SK-N-SH (cell line): ENCODE data around the gene SLC7A6. TPM values are rescaled to one million over a fixed set of nuclear protein-coding genes. Genes with fewer than 3 reads are reported as not detected.

Experiments
- CTCF ChIA-PET: fragments of 300-600, 350-600 bp; formaldehyde crosslinking; extraction: SDS; loops from one replicate; lab custom pipeline; 2021; lab: Yijun Ruan, JAX
- POLR2A ChIA-PET: fragments of 350-600 bp; sonication (Branson Sonifier 250); formaldehyde crosslinking; extraction: SDS; loops from one replicate; lab custom pipeline; 2020; ENCODE audit warnings: antibody characterized with exemption, inconsistent platforms; lab: Yijun Ruan, JAX
- DNase-seq: peaks from one replicate; pipeline ENCODE4 v3.0.0; 2012
- H2AFZ ChIP-seq: fragments of 200-600 bp; sonication (generic); 2 replicates; pipeline ENCODE4 v1.8.1; 2016; ENCODE audit warnings: antibody characterized with exemption, mild to moderate bottlenecking, low read depth
- H3F3A ChIP-seq: fragments of 200-600 bp; sonication (generic); replicated peaks from 2 replicates; pipeline ENCODE3; 2016; ENCODE audit warnings: antibody characterized with exemption, mild to moderate bottlenecking; ENCODE audit not compliant: insufficient read depth
- H3K27ac ChIP-seq, 2 experiments: fragments of 200-500 bp in 1 of 2; fragments of 200-600 bp in 1 of 2; sonication (Bioruptor generic) in 1 of 2; sonication (generic), shearing (Covaris generic) in 1 of 2; 2 replicates each; pipeline versions ENCODE4 v1.5.1 to v1.6.1; 2014 to 2016; ENCODE audit warnings: low read depth in 2 of 2, inconsistent platforms in 1 of 2, low read length in 1 of 2, mild to moderate bottlenecking in 1 of 2, mixed read lengths in 1 of 2
- H3K27me3 ChIP-seq: fragments of 200-600 bp; sonication (generic), shearing (Covaris generic); 2 replicates; pipeline ENCODE4 v1.6.1; 2016; ENCODE audit warnings: mixed run types; ENCODE audit not compliant: insufficient read depth
- H3K36me3 ChIP-seq, 2 experiments: fragments of 200-500 bp in 1 of 2; fragments of 200-600 bp in 1 of 2; sonication (Bioruptor generic) in 1 of 2; sonication (generic) in 1 of 2; replicated peaks in 1 of 2; 2 replicates each; pipeline versions ENCODE3 to v1.5.1; 2014 to 2016; ENCODE audit warnings: low read length in 1 of 2, mild to moderate bottlenecking in 1 of 2; ENCODE audit not compliant: insufficient read depth in 2 of 2, control insufficient read depth in 1 of 2
- H3K4me1 ChIP-seq, 2 experiments: fragments of 200-500 bp in 1 of 2; fragments of 200-600 bp in 1 of 2; sonication (Bioruptor generic) in 1 of 2; sonication (generic), shearing (Covaris generic) in 1 of 2; 2 replicates each; pipeline versions ENCODE4 v1.5.1 to v1.6.1; 2014 to 2016; ENCODE audit warnings: low read depth in 1 of 2, low read length in 1 of 2, mixed run types in 1 of 2; ENCODE audit not compliant: insufficient read depth in 2 of 2, control insufficient read depth in 1 of 2
- H3K4me2 ChIP-seq: fragments of 200-600 bp; sonication (generic), shearing (Covaris generic); 2 replicates; pipeline ENCODE4 v1.6.1; 2017; ENCODE audit warnings: mixed run types
- H3K4me3 ChIP-seq, 2 experiments: fragments of 200-500 bp in 1 of 2; fragments of 200-600 bp in 1 of 2; sonication (Bioruptor generic) in 1 of 2; sonication (generic), shearing (Covaris generic) in 1 of 2; 2 replicates each; pipeline versions ENCODE4 v1.5.1 to v1.8.1; 2014 to 2016; ENCODE audit warnings: low read depth in 2 of 2, inconsistent platforms in 1 of 2, low read length in 1 of 2, mild to moderate bottlenecking in 1 of 2, mixed read lengths in 1 of 2, moderate library complexity in 1 of 2
- H3K79me2 ChIP-seq: fragments of 200-600 bp; sonication (generic); 2 replicates; pipeline ENCODE4 v1.8.1; 2017; ENCODE audit warnings: mild to moderate bottlenecking; ENCODE audit not compliant: insufficient read depth
- H3K9ac ChIP-seq: fragments of 200-600 bp; sonication (generic); 2 replicates; pipeline ENCODE4 v1.6.1; 2017; ENCODE audit warnings: mixed run types
- H3K9me2 ChIP-seq: fragments of 200-600 bp; sonication (generic); 2 replicates; pipeline ENCODE4 v1.6.1; 2017; ENCODE audit warnings: mixed run types
- H3K9me3 ChIP-seq: fragments of 200-600 bp; sonication (generic); 2 replicates; pipeline ENCODE4 v1.6.1; 2017; ENCODE audit warnings: mixed run types, mild to moderate bottlenecking, moderate library complexity
- H4K20me1 ChIP-seq: fragments of 200-600 bp; sonication (generic); 2 replicates; pipeline ENCODE4 v1.6.1; 2017; ENCODE audit warnings: mild to moderate bottlenecking, mixed run types; ENCODE audit not compliant: insufficient read depth
- EZH2phosphoT487 ChIP-seq: fragments of 200-600 bp; sonication (generic); IDR thresholded peaks from 2 replicates; pipeline ENCODE4 v1.6.1; 2017; ENCODE audit warnings: low read depth, mixed run types, mild to moderate bottlenecking, antibody characterized with exemption, moderate library complexity, borderline replicate concordance
- FOSL2 ChIP-seq: IDR thresholded peaks from 2 replicates; pipeline ENCODE4 v1.4.0; 2012; ENCODE audit warnings: low read depth, mild to moderate bottlenecking, moderate library complexity, borderline replicate concordance
- FOXJ3 ChIP-seq: sonication (generic); formaldehyde crosslinking; IDR thresholded peaks from 2 replicates; pipeline ENCODE4 v1.5.1; 2020; ENCODE audit warnings: mild to moderate bottlenecking, missing genetic modification reagents
- FOXM1 ChIP-seq: IDR thresholded peaks from 2 replicates; pipeline ENCODE4 v1.4.0; 2012; ENCODE audit warnings: low read depth, mild to moderate bottlenecking
- GABPA ChIP-seq: IDR thresholded peaks from 2 replicates; pipeline ENCODE4 v1.4.0; 2012; ENCODE audit warnings: low read depth, mild to moderate bottlenecking
- GATA2 ChIP-seq: sonication (generic); formaldehyde crosslinking; IDR thresholded peaks from 2 replicates; pipeline ENCODE4 v1.5.0; 2020; ENCODE audit warnings: mild to moderate bottlenecking, missing genetic modification reagents
- MXI1 ChIP-seq: IDR thresholded peaks from 2 replicates; pipeline ENCODE4 v1.6.1; 2012; ENCODE audit warnings: mild to moderate bottlenecking, low read depth, low read length, improper control_type of control experiment
- NFIC ChIP-seq: IDR thresholded peaks from 2 replicates; pipeline ENCODE4 v1.4.0; 2012; ENCODE audit warnings: borderline replicate concordance
- POLR2AphosphoS5 ChIP-seq: IDR thresholded peaks from 2 replicates; pipeline ENCODE4 v1.6.1; 2012; ENCODE audit warnings: low read depth, low read length
- RAD21 ChIP-seq: IDR thresholded peaks from 2 replicates; pipeline ENCODE4 v1.6.1; 2012; ENCODE audit warnings: mild to moderate bottlenecking, low read length
- RFX5 ChIP-seq: IDR thresholded peaks from 2 replicates; pipeline ENCODE4 v1.6.1; 2012; ENCODE audit warnings: mild to moderate bottlenecking, improper control_type of control experiment, low read length
- RXRA ChIP-seq: IDR thresholded peaks from 2 replicates; pipeline ENCODE4 v1.4.0; 2012; ENCODE audit warnings: low read depth, mild to moderate bottlenecking, borderline replicate concordance
- SIN3A ChIP-seq: IDR thresholded peaks from 2 replicates; pipeline ENCODE4 v1.6.1; 2012; ENCODE audit warnings: low read depth, mild to moderate bottlenecking, low read length, moderate library complexity, borderline replicate concordance
- SMC3 ChIP-seq: IDR thresholded peaks from 2 replicates; pipeline ENCODE4 v1.6.1; 2012; ENCODE audit warnings: low read depth, low read length, improper control_type of control experiment
- TAF1 ChIP-seq: IDR thresholded peaks from 2 replicates; pipeline ENCODE4 v1.6.1; 2012; ENCODE audit warnings: low read depth, mild to moderate bottlenecking, low read length, moderate library complexity, borderline replicate concordance
- WGBS: methylation state at CpG from one replicate; pipeline ENCODE4 v1.1.6; 2017; ENCODE audit warnings: low lambda C conversion rate; 5-methylcytosine and 5-hydroxymethylcytosine counted together
- polyA plus RNA-seq, 3 experiments: library from polyadenylated mRNA; depleted of rRNA; stranded (reverse); fragments of >200 nt; gene quantifications; 2 replicates each; pipeline ENCODE4 v1.2.3, GENCODE V29; 2012
- TF ChIP-seq, protein P1 (sequence below): IDR thresholded peaks from 2 replicates; pipeline ENCODE4 v1.4.0; 2012; ENCODE audit warnings: low read depth
- TF ChIP-seq, protein P2 (sequence below): IDR thresholded peaks from 2 replicates; pipeline ENCODE4 v1.4.0; 2012; ENCODE audit warnings: low read depth, borderline replicate concordance
- TF ChIP-seq, protein P3 (sequence below): fragments of 150-350 bp; IDR thresholded peaks from 2 replicates; pipeline ENCODE4 v1.6.1; 2016; ENCODE audit warnings: mild to moderate bottlenecking, low read depth, low read length
- TF ChIP-seq, protein P4 (sequence below): fragments of 150-350 bp; IDR thresholded peaks from 2 replicates; pipeline ENCODE4 v1.6.1; 2017; ENCODE audit warnings: antibody characterized with exemption, low read length, low read depth, borderline replicate concordance
- TF ChIP-seq, protein P5 (sequence below): IDR thresholded peaks from 2 replicates; pipeline ENCODE4; 2012

The SLC7A6 gene
- polyA plus RNA-seq, 1 of the 3 experiments (the other 2 are of a cell fraction): 19.0 TPM

DNA sequence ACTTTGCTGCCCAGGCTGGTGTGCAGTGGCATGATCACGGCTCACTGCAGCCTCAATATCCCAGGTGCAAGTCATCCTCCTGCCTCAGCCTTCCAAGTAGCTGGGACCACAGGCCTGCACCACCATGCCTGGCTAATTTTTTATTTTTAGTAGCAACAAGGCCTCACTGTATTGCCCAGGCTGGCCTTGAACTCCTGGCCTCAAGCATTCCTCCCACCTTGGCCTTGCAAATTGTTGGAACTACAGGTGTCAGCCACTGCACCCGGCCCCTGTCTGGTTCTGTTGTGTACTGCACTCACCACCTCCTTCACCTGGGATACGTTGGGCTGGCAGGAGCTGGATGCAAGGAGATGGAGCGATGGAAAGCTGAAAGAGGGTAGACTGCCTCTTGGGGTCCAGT, 10.6 kb upstream of the SLC7A6 start:
- Histone ChIP-seq H3K4me1 (peaks cover 0 to 6% of the 10 kb centered on the region in 2 experiments; a peak in 2 of 4 replicates), H3K9me2 (no peaks in the 10 kb centered on the region), H3K27ac (no peak overlapping the region), H3F3A (peaks cover 17% of the 10 kb centered on the region), H3K4me2 (no peak overlapping the region), H3K79me2 (no peaks in the 10 kb centered on the region; the same call in 1 of the 2 replicates), H4K20me1 (no peaks in the 10 kb centered on the region), H3K27me3 (no peaks in the 10 kb centered on the region), H3K9ac (no peak overlapping the region), H3K9me3 (no peaks in the 10 kb centered on the region), H3K4me3 (no peak overlapping the region), H3K36me3 (peaks cover 8 to 13% of the 10 kb centered on the region in 2 experiments), H2AFZ (no peak overlapping the region)
- no peak for DNase-seq
- TF ChIP-seq, protein P1, sequence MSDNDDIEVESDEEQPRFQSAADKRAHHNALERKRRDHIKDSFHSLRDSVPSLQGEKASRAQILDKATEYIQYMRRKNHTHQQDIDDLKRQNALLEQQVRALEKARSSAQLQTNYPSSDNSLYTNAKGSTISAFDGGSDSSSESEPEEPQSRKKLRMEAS: no peak
- TF ChIP-seq GATA2 (CRISPR knock-in tag) (no peak), RXRA (no peak), FOXJ3 (CRISPR knock-in tag) (no peak), RFX5 (no peak), EZH2phosphoT487 (no peak), FOSL2 (no peak), RAD21 (no peak), TAF1 (no peak), MXI1 (no peak), GABPA (no peak), SMC3 (no peak), POLR2AphosphoS5 (no peak), NFIC (no peak), SIN3A (no peak), FOXM1 (no peak)
- TF ChIP-seq, protein P2, sequence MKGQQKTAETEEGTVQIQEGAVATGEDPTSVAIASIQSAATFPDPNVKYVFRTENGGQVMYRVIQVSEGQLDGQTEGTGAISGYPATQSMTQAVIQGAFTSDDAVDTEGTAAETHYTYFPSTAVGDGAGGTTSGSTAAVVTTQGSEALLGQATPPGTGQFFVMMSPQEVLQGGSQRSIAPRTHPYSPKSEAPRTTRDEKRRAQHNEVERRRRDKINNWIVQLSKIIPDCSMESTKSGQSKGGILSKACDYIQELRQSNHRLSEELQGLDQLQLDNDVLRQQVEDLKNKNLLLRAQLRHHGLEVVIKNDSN: no peak
- TF ChIP-seq, protein P3, sequence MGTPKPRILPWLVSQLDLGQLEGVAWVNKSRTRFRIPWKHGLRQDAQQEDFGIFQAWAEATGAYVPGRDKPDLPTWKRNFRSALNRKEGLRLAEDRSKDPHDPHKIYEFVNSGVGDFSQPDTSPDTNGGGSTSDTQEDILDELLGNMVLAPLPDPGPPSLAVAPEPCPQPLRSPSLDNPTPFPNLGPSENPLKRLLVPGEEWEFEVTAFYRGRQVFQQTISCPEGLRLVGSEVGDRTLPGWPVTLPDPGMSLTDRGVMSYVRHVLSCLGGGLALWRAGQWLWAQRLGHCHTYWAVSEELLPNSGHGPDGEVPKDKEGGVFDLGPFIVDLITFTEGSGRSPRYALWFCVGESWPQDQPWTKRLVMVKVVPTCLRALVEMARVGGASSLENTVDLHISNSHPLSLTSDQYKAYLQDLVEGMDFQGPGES: no peak
- TF ChIP-seq, protein P4, sequence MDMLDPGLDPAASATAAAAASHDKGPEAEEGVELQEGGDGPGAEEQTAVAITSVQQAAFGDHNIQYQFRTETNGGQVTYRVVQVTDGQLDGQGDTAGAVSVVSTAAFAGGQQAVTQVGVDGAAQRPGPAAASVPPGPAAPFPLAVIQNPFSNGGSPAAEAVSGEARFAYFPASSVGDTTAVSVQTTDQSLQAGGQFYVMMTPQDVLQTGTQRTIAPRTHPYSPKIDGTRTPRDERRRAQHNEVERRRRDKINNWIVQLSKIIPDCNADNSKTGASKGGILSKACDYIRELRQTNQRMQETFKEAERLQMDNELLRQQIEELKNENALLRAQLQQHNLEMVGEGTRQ: no peak
- TF ChIP-seq, protein P5, sequence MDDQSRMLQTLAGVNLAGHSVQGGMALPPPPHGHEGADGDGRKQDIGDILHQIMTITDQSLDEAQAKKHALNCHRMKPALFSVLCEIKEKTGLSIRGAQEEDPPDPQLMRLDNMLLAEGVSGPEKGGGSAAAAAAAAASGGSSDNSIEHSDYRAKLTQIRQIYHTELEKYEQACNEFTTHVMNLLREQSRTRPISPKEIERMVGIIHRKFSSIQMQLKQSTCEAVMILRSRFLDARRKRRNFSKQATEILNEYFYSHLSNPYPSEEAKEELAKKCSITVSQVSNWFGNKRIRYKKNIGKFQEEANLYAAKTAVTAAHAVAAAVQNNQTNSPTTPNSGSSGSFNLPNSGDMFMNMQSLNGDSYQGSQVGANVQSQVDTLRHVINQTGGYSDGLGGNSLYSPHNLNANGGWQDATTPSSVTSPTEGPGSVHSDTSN: no peak
- WGBS: 91% methylated on average over 4 of the region's 4 CpGs
- ChIA-PET POLR2A (no interaction called here), CTCF (interaction anchor here (1.0 to 9.0 kb wide), 3 partner anchors 9 to 251 kb away, joined by 4 to 92 read pairs (median 8); partner anchors contain the start of gene SLC7A6)
